ENCODE measurements around the gene ZFP36L2.

ZFP36L2 gene

GRCh38 chr2:43184339-43184895, 42.0 kb downstream of the ZFP36L2 start:
- no peak for DNase-seq

- no peak for DNase-seq
Measured at GRCh38 chr2:43183743-43184142, 42.7 kb downstream of the ZFP36L2 start.

GRCh38 chr2:43180897-43181296, 45.5 kb downstream of the ZFP36L2 start:
- DNase-seq, result no peak

GRCh38 chr2:43179942-43180341, 46.5 kb downstream of the ZFP36L2 start:
- no peak for DNase-seq

GRCh38 chr2:43178602-43179542, 47.5 kb downstream of the ZFP36L2 start:
- peak in 1 of 4 experiments; percentile 34 for DNase-seq

- no peak for DNase-seq
Measured at GRCh38 chr2:43178055-43178598, 48.3 kb downstream of the ZFP36L2 start.

- no peak for DNase-seq
Measured at GRCh38 chr2:43176449-43176848, 50.0 kb downstream of the ZFP36L2 start.

GRCh38 chr2:43175876-43176275, 50.5 kb downstream of the ZFP36L2 start:
- DNase-seq, result no peak

GRCh38 chr2:43175020-43175441, 51.4 kb downstream of the ZFP36L2 start:
- no peak for DNase-seq

GRCh38 chr2:43174368-43174916, 52.0 kb downstream of the ZFP36L2 start:
- DNase-seq, result peak; percentile 35 to 70 (median 58)

Measured in activated naive CD4-positive, alpha-beta T cell (primary cell).